Skeletal muscle tissue (tissue), 4 donors: Measurements from ENCODE around the gene TOR4A. TPM values are rescaled to one million over a fixed set of nuclear protein-coding genes. Genes with fewer than 3 reads are reported as not detected.

Experiments used
- H3K27ac ChIP-seq: one replicate; pipeline ENCODE4 v1.7.0; 2013; ENCODE audit warnings: mild to moderate bottlenecking, low read depth, low read length, inconsistent platforms
- H3K27me3 ChIP-seq, 3 donors: one replicate each; pipeline ENCODE4 v1.7.0; 2013; ENCODE audit warnings: low read length in 3 of 3; ENCODE audit not compliant: control insufficient read depth in 3 of 3, insufficient read depth in 3 of 3
- H3K36me3 ChIP-seq, 3 donors: one replicate each; pipeline ENCODE4 v1.7.0; 2013; ENCODE audit warnings: low read length in 3 of 3; ENCODE audit not compliant: control insufficient read depth in 3 of 3, insufficient read depth in 3 of 3
- H3K4me1 ChIP-seq, 3 donors: one replicate each; pipeline ENCODE4 v1.7.0; 2013; ENCODE audit warnings: low read length in 3 of 3, mild to moderate bottlenecking in 3 of 3; ENCODE audit not compliant: control insufficient read depth in 3 of 3, insufficient read depth in 3 of 3
- H3K4me3 ChIP-seq, 3 donors: one replicate each; pipeline ENCODE4 v1.7.0; 2013; ENCODE audit warnings: low read length in 3 of 3
- H3K9ac ChIP-seq, 3 donors: one replicate each; pipeline ENCODE4 v1.7.0; 2013; ENCODE audit warnings: low read length in 3 of 3, mild to moderate bottlenecking in 3 of 3, moderate library complexity in 2 of 3, low read depth in 1 of 3
- H3K9me3 ChIP-seq, 3 donors: one replicate each; pipeline ENCODE4 v1.7.0; 2013; ENCODE audit warnings: low read length in 3 of 3; ENCODE audit not compliant: control insufficient read depth in 3 of 3
- total RNA-seq: library from RNA; depleted of rRNA; stranded (reverse); fragments of >200 nt; gene quantifications from one replicate; pipeline ENCODE4 v1.2.3, GENCODE V29; 2014
- donor health status: Osteomylitis.

The TOR4A gene
- total RNA-seq, 1 donor from 2014 or later, result 2.1 TPM

DNA sequence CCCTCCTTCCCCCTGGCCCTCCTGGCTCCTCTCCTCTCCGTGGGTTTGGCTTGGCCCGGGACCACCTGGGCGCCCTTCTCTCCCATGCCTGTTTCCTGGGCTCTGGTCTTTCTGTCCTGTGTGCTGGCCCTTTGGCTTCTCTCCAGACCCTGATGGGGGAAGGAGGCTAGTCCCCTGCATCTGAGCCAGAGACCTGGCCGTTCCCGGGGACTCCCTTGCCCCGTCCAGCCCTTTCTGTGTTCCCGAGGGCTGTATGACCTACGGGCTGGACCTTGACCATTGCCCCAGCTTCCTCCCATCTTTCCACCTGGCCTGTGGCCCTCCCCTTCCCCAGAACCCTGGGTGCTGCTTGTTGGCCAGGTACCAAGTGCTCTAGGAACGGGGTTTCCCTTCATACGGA lies 14.0 kb upstream of the TOR4A start:
- Histone ChIP-seq H3K27me3 (no peaks in the 10 kb centered on the region), H3K36me3 (peaks cover 27 to 38% (median 35%) of the 10 kb centered on the region in 3 donors), H3K9me3 (no peaks in the 10 kb centered on the region), H3K4me3 (no peak overlapping the region), H3K9ac (no peak overlapping the region), H3K4me1 (peaks cover 2 to 17% (median 13%) of the 10 kb centered on the region in 3 donors), H3K27ac (no peak overlapping the region)

DNA sequence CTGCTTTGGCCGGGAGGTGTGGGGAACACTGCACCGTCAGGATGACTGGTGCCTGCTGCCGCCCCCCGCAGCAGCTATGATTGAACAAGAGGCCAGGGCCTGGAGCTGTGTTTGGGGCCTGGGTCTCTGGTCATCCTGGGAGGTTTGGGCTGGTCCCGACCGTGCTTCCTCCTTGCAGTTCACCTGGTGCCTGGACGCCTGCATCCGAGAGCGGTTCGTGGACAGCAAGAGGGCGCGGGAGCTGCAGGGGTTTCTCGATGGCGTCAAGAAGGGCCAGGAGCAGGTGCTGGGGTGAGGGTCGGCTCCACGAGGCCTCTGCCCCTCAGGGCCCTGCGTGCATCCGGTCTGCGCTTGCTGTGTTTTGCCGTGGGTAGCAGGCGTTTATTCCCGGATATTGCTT lies 13.5 kb upstream of the TOR4A start:
- Histone ChIP-seq H3K4me1 (peaks cover 8 to 23% (median 18%) of the 10 kb centered on the region in 3 donors), H3K36me3 (peaks cover 25 to 38% (median 34%) of the 10 kb centered on the region in 3 donors), H3K9ac (no peak overlapping the region)

DNA sequence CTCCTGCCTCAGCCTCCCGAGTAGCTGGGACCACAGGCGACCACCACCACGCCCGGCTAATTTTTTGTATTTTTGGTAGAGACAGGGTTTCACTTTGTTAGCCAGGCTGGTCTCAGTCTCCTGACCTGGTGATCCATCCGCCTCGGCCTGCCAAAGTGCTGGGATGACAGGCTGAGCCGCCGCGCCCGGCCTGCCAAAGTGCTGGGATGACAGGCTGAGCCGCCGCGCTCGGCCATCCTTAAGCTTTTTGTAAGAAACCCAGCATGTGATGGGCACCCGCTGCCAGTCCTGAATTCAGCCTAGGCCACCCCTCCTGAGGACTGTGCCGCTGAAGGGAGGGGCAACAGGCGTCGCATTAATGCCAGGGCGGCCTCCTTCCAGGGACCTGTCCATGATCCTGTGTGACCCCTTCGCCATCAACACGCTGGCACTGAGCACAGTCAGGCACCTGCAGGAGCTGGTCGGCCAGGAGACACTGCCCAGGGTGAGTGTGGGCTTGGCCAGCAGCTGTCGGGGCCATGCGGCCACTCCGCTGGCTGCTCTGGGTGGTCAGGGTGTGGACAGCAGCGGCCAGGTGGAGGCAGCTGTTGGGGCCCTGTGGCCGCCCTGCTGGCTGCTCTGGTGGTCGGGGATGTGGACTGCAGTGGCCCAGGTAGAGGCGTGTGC lies 11.9 kb upstream of the TOR4A start:
- peaks cover 14 to 32% (median 27%) of the 10 kb centered on the region in 3 donors for H3K4me1 ChIP-seq
- no peaks in the 10 kb centered on the region for H3K27me3 ChIP-seq
- H3K9me3 ChIP-seq, result no peaks in the 10 kb centered on the region
- H3K36me3 ChIP-seq, result peaks cover 21 to 36% (median 33%) of the 10 kb centered on the region in 3 donors
- no peak overlapping the region for H3K4me3 ChIP-seq
- no peak overlapping the region for H3K9ac ChIP-seq
- no peak overlapping the region for H3K27ac ChIP-seq

More for the DNA sequence above, 13.5 kb upstream of the TOR4A start:
- Histone ChIP-seq H3K27me3 (no peaks in the 10 kb centered on the region), H3K4me3 (no peak overlapping the region), H3K9me3 (no peaks in the 10 kb centered on the region), H3K27ac (no peak overlapping the region)

DNA sequence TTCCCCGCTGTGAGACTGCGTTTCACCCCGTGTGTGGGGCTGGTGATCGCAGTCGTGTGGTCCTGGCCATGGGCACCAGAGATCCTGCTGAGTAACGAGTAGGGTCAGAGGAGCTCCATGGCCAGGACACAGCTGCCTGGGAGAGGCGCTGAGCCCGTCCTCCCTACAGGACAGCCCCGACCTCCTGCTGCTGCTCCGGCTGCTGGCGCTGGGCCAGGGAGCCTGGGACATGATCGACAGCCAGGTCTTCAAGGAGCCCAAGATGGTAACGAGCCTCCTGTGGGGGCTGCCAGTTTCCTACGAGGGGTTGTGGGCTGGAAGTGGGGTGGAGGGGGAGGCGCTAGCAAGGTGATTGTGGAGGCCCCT lies 11.4 kb upstream of the TOR4A start:
- Histone ChIP-seq H3K9ac (no peak overlapping the region), H3K36me3 (peaks cover 24 to 38% (median 36%) of the 10 kb centered on the region in 3 donors), H3K27ac (no peak overlapping the region), H3K9me3 (no peaks in the 10 kb centered on the region), H3K4me3 (no peak overlapping the region), H3K27me3 (no peaks in the 10 kb centered on the region), H3K4me1 (peaks cover 14 to 32% (median 27%) of the 10 kb centered on the region in 3 donors)

DNA sequence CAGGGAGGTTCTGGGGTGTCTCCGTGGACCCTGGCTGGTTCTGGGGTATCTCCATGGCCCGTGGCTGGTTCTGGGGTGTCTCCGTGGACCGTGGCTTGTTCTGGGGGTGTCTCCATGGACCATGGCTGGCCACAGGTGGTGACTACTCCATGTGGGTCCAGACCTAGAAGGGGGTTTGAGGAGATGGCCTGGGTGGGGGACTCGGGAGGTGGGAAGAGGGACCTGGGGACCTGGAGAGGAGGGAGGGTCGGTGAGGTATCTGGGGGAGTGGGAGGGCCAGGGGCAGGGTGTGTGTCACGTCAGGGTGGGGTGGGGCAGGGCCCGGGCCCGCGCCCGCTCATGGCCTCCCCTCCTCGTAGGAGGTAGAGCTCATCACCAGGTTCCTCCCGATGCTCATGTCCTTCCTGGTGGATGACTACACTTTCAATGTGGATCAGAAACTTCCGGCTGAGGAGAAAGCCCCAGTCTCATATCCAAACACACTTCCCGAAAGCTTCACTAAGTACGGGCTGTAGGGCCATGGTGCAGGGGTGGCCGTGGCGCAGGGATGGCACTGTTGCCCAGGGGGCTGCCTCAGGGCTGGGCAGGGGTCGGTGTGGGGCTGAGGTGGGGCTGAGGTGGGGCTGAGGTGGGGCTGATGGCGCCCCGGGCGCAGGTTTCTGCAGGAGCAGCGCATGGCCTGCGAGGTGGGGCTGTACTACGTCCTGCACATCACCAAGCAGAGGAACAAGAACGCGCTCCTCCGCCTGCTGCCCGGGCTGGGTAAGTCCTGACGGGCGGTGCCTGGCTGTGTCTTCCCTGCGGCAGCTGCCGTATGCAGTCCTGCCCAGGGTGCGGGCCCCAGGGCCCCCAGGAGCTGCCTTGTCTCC lies 10.7 kb upstream of the TOR4A start:
- Histone ChIP-seq H3K4me1 (peaks cover 14 to 32% (median 27%) of the 10 kb centered on the region in 3 donors), H3K9me3 (no peaks in the 10 kb centered on the region), H3K4me3 (no peak overlapping the region), H3K9ac (peak overlapping the region in 1 of 3 donors; percentile 33), H3K27me3 (peaks cover 0 to under 1% (median 0%) of the 10 kb centered on the region in 3 donors), H3K36me3 (peaks cover 25 to 39% (median 37%) of the 10 kb centered on the region in 3 donors), H3K27ac (no peak overlapping the region)

DNA sequence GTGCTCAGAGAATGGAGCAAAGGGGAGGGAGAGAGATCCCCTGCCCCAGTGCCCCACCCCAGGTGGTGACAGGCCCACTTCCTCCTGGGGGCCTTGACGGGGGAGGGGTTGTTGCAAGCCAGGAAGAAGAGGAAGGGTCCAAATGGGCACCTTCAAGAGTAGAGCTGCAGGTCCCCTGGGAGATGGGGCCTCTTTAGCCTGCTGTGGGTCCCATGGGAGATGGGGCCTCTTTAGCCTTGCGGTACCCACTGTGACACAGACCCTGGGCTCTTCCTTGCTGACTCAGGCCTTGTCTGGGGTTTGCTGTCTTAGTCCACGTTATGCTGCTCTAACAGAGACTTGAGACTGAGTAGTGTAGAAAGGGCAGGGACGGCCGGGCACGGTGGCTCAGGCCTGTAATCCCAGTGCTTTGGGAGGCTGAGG lies 9.6 kb upstream of the TOR4A start:
- Histone ChIP-seq H3K4me3 (peak overlapping the region in 2 of 3 donors; percentile 83 to 86), H3K9me3 (no peaks in the 10 kb centered on the region), H3K27me3 (peaks cover 0 to 6% (median 0%) of the 10 kb centered on the region in 3 donors), H3K27ac (peak overlapping the region; percentile 34), H3K36me3 (peaks cover 36 to 49% (median 46%) of the 10 kb centered on the region in 3 donors), H3K9ac (peak overlapping the region in 1 of 3 donors; percentile 63), H3K4me1 (peaks cover 14 to 32% (median 27%) of the 10 kb centered on the region in 3 donors)

DNA sequence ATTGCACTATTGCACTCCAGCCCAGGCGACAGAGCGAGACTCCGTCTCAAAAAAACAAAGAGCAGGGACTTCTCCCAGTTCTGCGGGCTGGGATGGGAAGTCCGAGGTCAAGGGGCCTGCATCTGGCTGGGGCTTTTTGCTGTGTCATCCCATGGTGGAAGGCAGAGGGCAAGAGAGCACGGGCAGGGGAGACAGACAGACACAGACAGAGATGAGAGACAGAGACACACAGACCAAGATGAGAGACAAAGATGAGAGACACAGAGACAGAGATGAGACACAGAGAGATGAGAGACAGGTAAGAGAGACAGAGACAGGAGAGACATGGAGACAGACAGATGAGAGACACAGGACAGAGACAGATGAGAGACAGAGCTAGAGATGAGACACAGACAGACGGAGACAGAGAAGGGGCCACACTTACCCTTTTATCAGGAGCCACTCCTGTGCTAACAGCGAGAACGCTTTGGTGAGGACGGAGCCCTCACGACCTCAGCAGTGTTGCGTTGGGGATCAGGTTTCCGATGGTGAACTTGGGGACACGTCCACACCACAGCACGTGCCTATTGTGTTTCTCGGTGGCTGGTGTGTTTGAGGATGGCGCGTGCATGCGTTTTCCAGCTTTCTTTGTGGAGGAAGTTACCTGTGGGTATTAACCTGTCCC lies 8.9 kb upstream of the TOR4A start:
- H3K9me3 ChIP-seq, result no peaks in the 10 kb centered on the region
- peaks cover 39 to 51% (median 43%) of the 10 kb centered on the region in 3 donors for H3K36me3 ChIP-seq
- H3K9ac ChIP-seq, result peak overlapping the region; percentile 14 to 79 (median 64)
- peak overlapping the region; percentile 34 for H3K27ac ChIP-seq
- H3K4me3 ChIP-seq, result peak overlapping the region; percentile 69 to 86 (median 83)
- H3K27me3 ChIP-seq, result peaks cover 0 to 6% (median 0%) of the 10 kb centered on the region in 3 donors
- H3K4me1 ChIP-seq, result peaks cover 14 to 32% (median 28%) of the 10 kb centered on the region in 3 donors

DNA sequence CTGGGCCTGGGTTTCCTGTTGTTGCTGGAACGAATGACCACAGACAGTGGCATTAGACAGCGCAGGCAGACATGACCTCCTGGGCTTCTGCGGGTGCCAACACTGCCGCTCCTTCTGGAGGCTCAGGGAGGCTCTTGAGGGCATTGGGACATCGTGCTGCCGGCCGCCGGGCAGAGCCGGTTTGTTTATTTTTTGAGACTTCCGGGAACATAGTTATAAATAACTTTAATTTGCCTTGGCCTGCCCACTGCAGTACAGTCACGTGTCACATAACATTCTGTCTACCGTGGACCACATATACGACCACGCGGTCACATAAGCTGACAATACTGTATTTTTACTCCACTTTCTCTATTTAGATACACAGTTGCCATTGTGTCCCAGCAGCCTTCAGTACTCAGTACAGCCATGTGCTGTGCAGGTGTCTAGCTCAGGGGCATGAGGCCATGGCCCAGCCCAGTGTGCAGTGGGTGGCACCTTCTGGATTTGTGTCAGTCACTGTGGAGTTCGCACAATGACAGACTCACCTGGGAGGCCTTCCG lies 8.2 kb upstream of the TOR4A start:
- peaks cover 0 to 10% (median 2%) of the 10 kb centered on the region in 3 donors for H3K27me3 ChIP-seq
- H3K9ac ChIP-seq, result peak overlapping the region; percentile 14 to 79 (median 64)
- peak overlapping the region; percentile 69 to 86 (median 83) for H3K4me3 ChIP-seq
- H3K27ac ChIP-seq, result peak overlapping the region; percentile 34
- H3K4me1 ChIP-seq, result peaks cover 14 to 34% (median 32%) of the 10 kb centered on the region in 3 donors
- H3K9me3 ChIP-seq, result no peaks in the 10 kb centered on the region
- peaks cover 36 to 47% (median 39%) of the 10 kb centered on the region in 3 donors for H3K36me3 ChIP-seq

DNA sequence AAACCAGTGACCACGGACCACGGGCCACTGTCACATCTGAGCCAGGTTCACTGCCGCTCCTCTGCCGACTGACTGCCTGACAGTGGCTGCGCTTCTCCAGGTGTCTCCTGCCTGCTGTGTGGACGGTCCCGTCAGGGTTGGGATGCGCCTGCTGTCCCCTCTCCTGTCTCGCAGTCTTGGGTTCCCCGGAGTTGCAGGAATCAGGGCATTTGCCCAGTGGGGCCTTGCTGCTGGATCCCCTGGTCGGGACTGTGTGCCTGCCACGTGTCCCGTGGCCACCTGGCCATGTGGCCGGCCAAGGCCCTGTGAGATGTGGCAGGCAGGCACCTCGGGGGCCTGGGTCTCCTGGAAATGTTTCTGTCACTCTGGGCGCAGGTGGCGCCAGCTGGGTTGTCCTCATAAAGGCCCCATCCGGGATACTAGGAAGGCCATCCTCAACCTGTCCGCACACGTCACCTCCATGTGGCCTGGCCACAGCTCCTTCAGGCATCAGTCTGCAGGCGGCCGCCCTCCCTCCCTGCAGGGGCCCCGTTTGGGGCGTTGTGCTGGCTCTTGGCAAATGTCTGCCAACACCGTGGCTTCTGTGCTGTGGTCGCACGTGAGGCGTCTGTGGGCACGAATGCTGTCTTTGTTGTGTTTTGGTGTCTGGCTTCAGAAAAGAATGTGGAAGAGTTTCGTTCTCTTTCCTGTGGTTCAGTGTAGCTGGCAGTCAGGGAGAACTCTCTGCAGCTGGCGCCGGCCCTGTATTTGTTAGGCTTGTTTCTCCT lies 6.4 kb upstream of the TOR4A start:
- Histone ChIP-seq H3K9ac (no peak overlapping the region), H3K4me3 (no peak overlapping the region), H3K27ac (no peak overlapping the region), H3K27me3 (peaks cover 3 to 13% (median 10%) of the 10 kb centered on the region in 3 donors), H3K4me1 (peaks cover 19 to 42% (median 38%) of the 10 kb centered on the region in 3 donors), H3K9me3 (no peaks in the 10 kb centered on the region), H3K36me3 (peaks cover 29 to 39% (median 30%) of the 10 kb centered on the region in 3 donors)
